ENCODE measurements around the gene M6PR. TPM values are rescaled to one million over a fixed set of nuclear protein-coding genes. Genes with fewer than 3 reads are reported as not detected.

The M6PR gene
- total and polyA plus RNA-seq, 2 of the 8 experiments (the other 6 are each of a cell fraction or from before 2014, with no cell fraction given): 106 to 122 TPM

DNA sequence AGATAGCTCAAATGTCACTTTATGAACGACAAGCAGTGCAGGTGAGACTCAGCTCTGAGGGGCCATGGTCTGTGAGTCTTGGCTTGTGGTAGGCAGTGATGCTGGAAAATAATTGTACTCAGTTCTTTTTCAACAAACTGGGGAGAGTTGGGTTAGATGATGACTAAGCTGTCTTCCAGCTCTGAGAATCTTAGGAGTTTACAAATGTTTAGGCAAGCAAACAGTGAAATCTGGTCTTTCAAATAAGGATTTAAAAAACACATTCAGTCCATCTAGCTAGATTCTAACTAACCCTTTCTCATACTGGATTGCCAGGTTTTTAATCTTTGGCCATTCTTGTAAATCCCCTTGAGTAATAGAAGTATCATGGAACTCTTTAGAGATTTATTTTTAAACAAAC is 31.7 kb downstream of the M6PR start (continued):
- TF ChIP-seq POLR2A (IDR thresholded peaks at IDR 0.05; ENCODE audit: control extremely low read depth in 1 of 2, low read depth in 2 of 2, low read length in 2 of 2) (no peak), CEBPB (IDR thresholded peaks at IDR 0.05; ENCODE audit: low read depth, low read length) (no peak), FOSL1 (IDR thresholded peaks at IDR 0.05; ENCODE audit: insufficient read depth, low read depth, low read length) (no peak), MAFK (IDR thresholded peaks at IDR 0.05; ENCODE audit: low read depth, low read length) (no peak)
- TF ChIP-seq, protein P1, sequence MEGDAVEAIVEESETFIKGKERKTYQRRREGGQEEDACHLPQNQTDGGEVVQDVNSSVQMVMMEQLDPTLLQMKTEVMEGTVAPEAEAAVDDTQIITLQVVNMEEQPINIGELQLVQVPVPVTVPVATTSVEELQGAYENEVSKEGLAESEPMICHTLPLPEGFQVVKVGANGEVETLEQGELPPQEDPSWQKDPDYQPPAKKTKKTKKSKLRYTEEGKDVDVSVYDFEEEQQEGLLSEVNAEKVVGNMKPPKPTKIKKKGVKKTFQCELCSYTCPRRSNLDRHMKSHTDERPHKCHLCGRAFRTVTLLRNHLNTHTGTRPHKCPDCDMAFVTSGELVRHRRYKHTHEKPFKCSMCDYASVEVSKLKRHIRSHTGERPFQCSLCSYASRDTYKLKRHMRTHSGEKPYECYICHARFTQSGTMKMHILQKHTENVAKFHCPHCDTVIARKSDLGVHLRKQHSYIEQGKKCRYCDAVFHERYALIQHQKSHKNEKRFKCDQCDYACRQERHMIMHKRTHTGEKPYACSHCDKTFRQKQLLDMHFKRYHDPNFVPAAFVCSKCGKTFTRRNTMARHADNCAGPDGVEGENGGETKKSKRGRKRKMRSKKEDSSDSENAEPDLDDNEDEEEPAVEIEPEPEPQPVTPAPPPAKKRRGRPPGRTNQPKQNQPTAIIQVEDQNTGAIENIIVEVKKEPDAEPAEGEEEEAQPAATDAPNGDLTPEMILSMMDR (IDR thresholded peaks at IDR 0.05; ENCODE audit: control extremely low read depth in 1 of 3, insufficient read depth in 1 of 3, low read depth in 1 of 3, low read length in 3 of 3): no peak

Data from H1 (cell line).